Karpas-422 (cell line): ENCODE data around the gene CLIP2. TPM values are rescaled to one million over a fixed set of nuclear protein-coding genes. Genes with fewer than 3 reads are reported as not detected.

Source experiments
- DNase-seq: peaks from one replicate; pipeline ENCODE4 v3.0.0-alpha.2; 2015
- H2AFZ ChIP-seq: fragments of 200-600 bp; sonication (generic); 2 replicates; pipeline ENCODE4 v1.6.1; 2014; ENCODE audit warnings: antibody characterized with exemption, low read length, mixed read lengths
- H3K27ac ChIP-seq: fragments of 200-600 bp; sonication (generic); 2 replicates; pipeline ENCODE4 v1.5.1; 2014; ENCODE audit warnings: mild to moderate bottlenecking, low read length, moderate library complexity
- H3K27me3 ChIP-seq: fragments of 200-600 bp; sonication (generic); 2 replicates; pipeline ENCODE4 v1.6.1; 2014; ENCODE audit warnings: low read length, mixed read lengths
- H3K36me3 ChIP-seq: fragments of 200-600 bp; sonication (generic); 2 replicates; pipeline ENCODE4 v1.6.1; 2014; ENCODE audit warnings: low read length, mixed read lengths; ENCODE audit not compliant: insufficient read depth
- H3K4me1 ChIP-seq: fragments of 200-600 bp; sonication (generic); 2 replicates; pipeline ENCODE4 v1.6.1; 2014; ENCODE audit warnings: mild to moderate bottlenecking, low read length, mixed read lengths
- H3K4me2 ChIP-seq: fragments of 200-600 bp; sonication (generic); 2 replicates; pipeline ENCODE4 v1.6.1; 2014; ENCODE audit warnings: low read length, low read depth, mild to moderate bottlenecking; ENCODE audit not compliant: poor library complexity, severe bottlenecking
- H3K4me3 ChIP-seq: fragments of 200-600 bp; sonication (generic); 2 replicates; pipeline ENCODE4 v1.5.1; 2014; ENCODE audit warnings: mild to moderate bottlenecking, antibody characterized with exemption, low read length, mixed read lengths
- H3K79me2 ChIP-seq: fragments of 200-600 bp; sonication (generic); 2 replicates; pipeline ENCODE4 v1.6.1; 2014; ENCODE audit warnings: mild to moderate bottlenecking, low read length, mixed read lengths
- H3K9ac ChIP-seq: fragments of 200-600 bp; sonication (generic); 2 replicates; pipeline ENCODE4 v1.6.0; 2014; ENCODE audit warnings: low read length
- H3K9me2 ChIP-seq: fragments of 200-600 bp; sonication (generic), shearing (Covaris generic); replicated peaks from 2 replicates; pipeline ENCODE4 v1.6.0; 2014; ENCODE audit warnings: mild to moderate bottlenecking, low read length, moderate library complexity; ENCODE audit not compliant: insufficient read depth
- H3K9me3 ChIP-seq: fragments of 300-700, 200-600 bp; sonication (generic); 2 replicates; pipeline ENCODE4 v1.6.1; 2014; ENCODE audit warnings: low read length, mixed read lengths
- H4K20me1 ChIP-seq: fragments of 200-600 bp; sonication (generic); 2 replicates; pipeline ENCODE4 v1.6.1; 2014; ENCODE audit warnings: mild to moderate bottlenecking, antibody characterized with exemption, low read length, low read depth; ENCODE audit not compliant: insufficient read depth
- total RNA-seq: library from RNA; depleted of rRNA; stranded (reverse); fragments of >200 nt; shearing (Covaris generic); gene quantifications from 2 replicates; pipeline ENCODE4 v1.2.3, GENCODE V29; 2014; ENCODE audit warnings: low replicate concordance

The CLIP2 gene
- total RNA-seq, 1 experiment from 2014 or later, result not detected

DNA sequence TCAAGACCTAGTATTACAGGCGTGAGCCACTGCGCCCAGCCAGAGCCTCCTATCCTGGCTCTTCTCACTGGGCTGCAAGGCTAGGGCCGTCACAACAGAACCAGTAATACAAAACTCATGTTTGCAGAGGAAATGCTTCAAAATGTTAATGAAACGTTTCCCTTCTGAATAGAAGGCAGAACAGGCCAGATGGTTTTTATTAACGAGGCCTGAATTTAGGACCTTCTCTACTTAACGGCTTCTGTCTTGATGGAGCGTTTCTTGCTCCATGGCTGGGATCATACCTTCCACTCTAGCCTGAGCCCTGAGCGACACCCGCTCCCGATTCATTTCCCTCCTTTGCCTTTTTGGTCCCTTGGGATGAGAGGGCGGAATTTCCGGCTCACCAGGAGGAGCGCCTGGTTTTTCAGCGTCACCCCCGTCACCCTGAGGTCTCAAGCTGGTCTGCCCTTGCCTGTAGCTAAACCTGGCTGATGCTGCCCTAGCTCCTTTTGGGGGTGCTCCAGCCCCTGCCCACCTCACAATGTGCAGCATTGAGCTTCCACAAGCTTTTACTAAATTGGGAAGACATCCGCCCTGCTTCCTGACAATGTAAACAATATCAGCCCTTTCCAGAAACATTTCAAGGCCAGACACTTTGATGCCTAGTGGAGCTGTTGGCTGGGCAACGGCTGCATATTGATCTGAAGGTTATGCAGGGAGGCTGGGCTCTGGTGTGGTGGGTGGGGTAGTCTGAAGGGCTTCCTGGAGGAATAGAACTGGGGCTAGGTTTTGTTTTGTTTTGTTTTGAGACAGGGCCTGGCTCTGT is 5.2 kb downstream of the CLIP2 start:
- no peak overlapping the region for H3K4me3 ChIP-seq
- H3K36me3 ChIP-seq, result no peaks in the 10 kb centered on the region
- H3K9ac ChIP-seq, result no peak overlapping the region

DNA sequence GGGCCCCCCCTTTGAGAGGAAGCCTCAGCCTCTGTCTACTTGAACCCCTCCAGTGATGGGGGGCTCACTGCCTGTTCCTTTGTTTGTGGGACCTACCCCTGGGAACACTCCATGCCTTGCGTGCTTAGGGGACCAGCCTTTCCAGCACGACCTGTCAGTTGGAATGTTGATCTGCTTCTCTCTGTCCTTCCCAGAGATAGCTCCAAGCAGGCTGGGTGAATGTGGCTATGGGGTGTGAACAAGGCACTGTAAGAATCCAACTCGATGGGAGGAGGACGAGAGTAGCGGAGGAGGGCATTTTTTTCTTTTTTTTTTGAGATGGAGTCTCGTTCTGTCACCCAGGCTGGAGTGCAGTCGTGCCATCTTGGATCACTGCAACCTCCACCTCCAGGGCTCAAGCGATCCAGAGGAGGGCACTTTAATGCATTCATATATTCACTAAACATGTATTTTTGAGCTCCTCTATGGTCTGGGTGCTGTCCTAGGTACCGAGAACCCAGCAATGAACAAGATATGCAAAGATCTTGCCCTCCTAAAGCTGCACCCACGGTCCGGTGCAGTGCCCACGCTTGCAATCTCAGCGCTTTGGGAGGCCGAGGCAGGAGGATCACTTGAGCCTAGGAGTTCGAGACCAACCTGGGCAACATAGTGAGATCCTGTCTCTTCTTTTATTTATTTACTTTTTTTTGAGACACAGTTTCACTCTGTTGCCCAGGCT is 8.5 kb downstream of the CLIP2 start:
- Histone ChIP-seq H3K27me3 (no peaks in the 10 kb centered on the region), H3K79me2 (no peaks in the 10 kb centered on the region), H3K27ac (no peak overlapping the region), H3K4me3 (no peak overlapping the region), H4K20me1 (0 out of 2 replicates have a peak, but pooled peaks cover 2% of the 10 kb centered on the region), H3K9ac (no peak overlapping the region), H3K9me3 (no peaks in the 10 kb centered on the region), H3K36me3 (no peaks in the 10 kb centered on the region), H3K9me2 (no peaks in the 10 kb centered on the region), H3K4me1 (no peaks in the 10 kb centered on the region), H2AFZ (no peak overlapping the region), H3K4me2 (no peak overlapping the region)
- DNase-seq, result no peak

More for the DNA sequence above, 5.2 kb downstream of the CLIP2 start:
- Histone ChIP-seq H3K4me2 (no peak overlapping the region), H3K79me2 (no peaks in the 10 kb centered on the region), H3K9me2 (no peaks in the 10 kb centered on the region), H3K27me3 (no peaks in the 10 kb centered on the region), H3K9me3 (no peaks in the 10 kb centered on the region), H3K27ac (no peak overlapping the region), H3K4me1 (peaks cover 3% of the 10 kb centered on the region; the same call in 1 of the 2 replicates), H4K20me1 (0 out of 2 replicates have a peak, but pooled peaks cover 9% of the 10 kb centered on the region), H2AFZ (no peak overlapping the region)
- DNase-seq, result no peak

DNA sequence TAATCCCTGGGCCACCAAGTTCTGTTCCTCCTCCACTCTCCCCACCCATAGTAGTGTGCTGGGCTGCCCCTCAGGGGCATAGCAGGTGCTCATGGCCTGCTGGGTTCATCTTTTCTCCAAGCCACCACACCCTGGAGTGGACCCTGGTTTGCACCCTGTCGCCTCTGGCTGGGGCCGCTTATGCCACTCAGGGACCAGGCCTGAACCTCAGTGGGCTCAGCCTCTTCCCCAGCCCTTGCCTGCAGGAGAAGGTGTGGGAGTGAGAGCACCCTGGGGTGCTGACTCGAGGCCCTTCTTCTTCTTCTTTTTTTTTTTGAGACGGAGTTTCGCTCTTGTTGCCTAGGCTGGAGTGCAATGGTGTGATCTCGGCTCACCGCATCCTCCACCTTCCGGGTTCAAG is 10.2 kb downstream of the CLIP2 start:
- DNase-seq, result no peak
- Histone ChIP-seq H3K9ac (no peak overlapping the region), H3K4me3 (no peak overlapping the region), H3K27me3 (no peaks in the 10 kb centered on the region), H3K9me3 (no peaks in the 10 kb centered on the region), H3K4me1 (no peaks in the 10 kb centered on the region), H3K9me2 (no peaks in the 10 kb centered on the region), H3K27ac (no peak overlapping the region), H3K79me2 (no peaks in the 10 kb centered on the region), H2AFZ (no peak overlapping the region), H3K36me3 (no peaks in the 10 kb centered on the region), H4K20me1 (no peaks in the 10 kb centered on the region), H3K4me2 (no peak overlapping the region)

DNA sequence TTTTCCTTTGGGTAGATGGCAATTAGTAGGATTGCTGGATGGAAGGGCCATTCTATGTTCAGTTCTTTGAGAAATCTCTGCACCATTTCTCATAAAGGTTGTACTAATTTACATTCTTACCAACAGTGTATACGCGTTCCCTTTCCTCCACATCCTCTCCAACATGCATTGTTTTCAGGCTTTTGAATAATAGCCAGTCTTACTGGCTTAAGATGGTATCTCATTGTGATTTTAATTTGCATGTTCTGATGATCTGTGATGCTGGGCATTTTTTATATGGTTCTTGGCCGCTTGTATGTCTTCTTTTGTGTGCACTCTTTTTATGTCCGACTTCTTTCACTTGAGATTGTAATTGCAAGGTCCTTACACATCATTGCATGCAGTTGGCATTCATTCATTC is 11.7 kb downstream of the CLIP2 start:
- no peaks in the 10 kb centered on the region for H3K36me3 ChIP-seq
- H2AFZ ChIP-seq, result no peak overlapping the region
- H3K4me1 ChIP-seq, result no peaks in the 10 kb centered on the region
- no peaks in the 10 kb centered on the region for H3K79me2 ChIP-seq
- H3K4me3 ChIP-seq, result no peak overlapping the region
- no peak for DNase-seq
- H4K20me1 ChIP-seq, result no peaks in the 10 kb centered on the region
- no peak overlapping the region for H3K27ac ChIP-seq
- no peaks in the 10 kb centered on the region for H3K9me3 ChIP-seq
- H3K9me2 ChIP-seq, result no peaks in the 10 kb centered on the region
- no peak overlapping the region for H3K9ac ChIP-seq
- no peak overlapping the region for H3K4me2 ChIP-seq
- no peaks in the 10 kb centered on the region for H3K27me3 ChIP-seq

DNA sequence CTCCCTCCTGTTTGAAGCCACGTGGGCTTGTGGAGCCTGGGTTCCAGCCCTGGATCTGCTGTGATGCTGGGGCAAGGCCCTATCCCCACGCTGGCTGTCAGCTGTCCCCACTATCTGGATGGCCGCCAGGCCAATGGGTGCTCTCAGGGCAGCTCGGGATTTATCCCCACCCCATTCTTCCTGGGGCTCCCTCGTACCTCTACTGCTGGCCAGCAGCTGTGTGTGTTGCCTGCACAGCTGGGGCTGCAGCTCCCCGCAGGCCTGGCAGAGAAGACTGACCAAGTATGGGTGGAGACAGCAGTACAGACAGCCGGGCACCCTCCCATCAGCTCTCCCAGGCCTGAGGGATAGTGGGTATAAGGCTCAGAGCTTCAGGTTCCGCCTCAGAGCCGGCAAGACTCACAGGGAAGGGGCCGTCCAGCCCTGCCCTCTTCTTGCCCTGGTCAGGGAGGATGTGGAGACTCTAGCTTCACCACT is 13.6 kb downstream of the CLIP2 start:
- H3K4me3 ChIP-seq, result no peak overlapping the region
- no peaks in the 10 kb centered on the region for H4K20me1 ChIP-seq
- H3K9me2 ChIP-seq, result no peaks in the 10 kb centered on the region
- H3K9me3 ChIP-seq, result no peaks in the 10 kb centered on the region
- no peaks in the 10 kb centered on the region for H3K4me1 ChIP-seq
- H3K9ac ChIP-seq, result no peak overlapping the region
- no peak overlapping the region for H2AFZ ChIP-seq
- H3K27ac ChIP-seq, result no peak overlapping the region
- DNase-seq, result no peak
- H3K79me2 ChIP-seq, result no peaks in the 10 kb centered on the region
- H3K4me2 ChIP-seq, result no peak overlapping the region
- no peaks in the 10 kb centered on the region for H3K36me3 ChIP-seq
- H3K27me3 ChIP-seq, result no peaks in the 10 kb centered on the region

DNA sequence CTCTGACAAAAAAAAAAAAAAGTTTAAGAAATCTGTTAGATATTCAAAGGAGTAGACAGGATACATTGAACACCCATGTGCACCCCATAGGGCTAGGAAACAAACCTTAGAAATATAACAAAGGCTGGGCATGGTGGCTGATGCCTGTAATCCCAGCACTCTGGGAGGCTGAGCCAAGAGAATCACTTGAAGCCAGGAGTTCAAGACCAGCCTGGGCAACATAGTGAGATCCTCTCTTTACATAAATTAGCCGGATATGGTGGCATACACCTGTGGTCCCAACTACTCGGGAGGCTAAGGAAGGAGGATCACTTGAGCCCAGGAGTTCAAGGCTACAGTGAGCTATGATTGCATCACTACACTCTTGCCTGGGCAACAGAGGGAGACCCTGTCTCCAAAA is 15.3 kb downstream of the CLIP2 start:
- H4K20me1 ChIP-seq, result no peaks in the 10 kb centered on the region
- no peak overlapping the region for H3K9ac ChIP-seq
- H3K27ac ChIP-seq, result no peak overlapping the region
- no peaks in the 10 kb centered on the region for H3K79me2 ChIP-seq
- H3K36me3 ChIP-seq, result no peaks in the 10 kb centered on the region
- no peak overlapping the region for H2AFZ ChIP-seq
- DNase-seq, result no peak
- no peaks in the 10 kb centered on the region for H3K9me3 ChIP-seq
- no peak overlapping the region for H3K4me3 ChIP-seq
- H3K4me1 ChIP-seq, result no peaks in the 10 kb centered on the region
- no peak overlapping the region for H3K4me2 ChIP-seq
- H3K9me2 ChIP-seq, result no peaks in the 10 kb centered on the region
- H3K27me3 ChIP-seq, result no peaks in the 10 kb centered on the region

DNA sequence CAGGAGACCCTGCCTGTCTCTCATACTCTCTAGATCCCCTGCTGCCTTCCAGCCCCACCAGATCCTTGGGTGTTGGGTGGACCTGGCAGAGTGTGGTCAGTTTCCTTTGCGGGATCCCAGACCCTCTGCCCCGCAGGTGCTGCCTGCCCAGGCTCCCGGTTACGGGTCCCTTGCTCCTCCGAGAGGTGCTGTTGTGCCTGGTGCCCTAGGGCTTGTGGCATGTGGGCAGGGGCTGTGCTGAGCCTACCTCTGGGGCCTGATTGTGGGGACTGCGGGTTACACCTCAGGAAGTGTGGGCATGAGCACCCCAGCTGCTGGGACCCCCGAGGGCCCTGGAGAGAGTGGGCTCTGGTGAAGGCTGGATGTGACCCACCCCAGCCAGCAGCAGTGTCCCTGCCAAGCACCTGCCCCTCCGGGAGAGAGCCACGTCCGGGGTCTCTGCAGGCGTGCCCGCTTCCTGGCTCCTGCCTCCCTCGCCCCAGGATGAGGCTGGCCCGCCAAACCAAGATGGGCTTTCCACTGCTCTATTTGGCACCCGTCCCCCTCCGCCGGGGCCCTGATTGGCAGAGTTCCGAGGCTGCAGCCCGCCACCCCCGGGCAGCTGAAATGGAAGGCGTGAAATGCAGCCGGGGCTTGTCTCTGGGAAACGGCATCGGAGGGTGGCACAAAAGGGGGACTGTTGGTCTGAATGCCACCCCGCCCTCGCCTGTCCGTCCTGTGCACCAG is 17.0 kb downstream of the CLIP2 start:
- H3K4me1 ChIP-seq, result no peaks in the 10 kb centered on the region
- H3K36me3 ChIP-seq, result no peaks in the 10 kb centered on the region
- no peaks in the 10 kb centered on the region for H3K9me3 ChIP-seq
- no peak overlapping the region for H2AFZ ChIP-seq
- no peaks in the 10 kb centered on the region for H3K9me2 ChIP-seq
- H3K4me2 ChIP-seq, result no peak overlapping the region
- no peaks in the 10 kb centered on the region for H3K27me3 ChIP-seq
- H3K4me3 ChIP-seq, result no peak overlapping the region
- no peaks in the 10 kb centered on the region for H4K20me1 ChIP-seq
- no peak for DNase-seq
- no peak overlapping the region for H3K9ac ChIP-seq
- no peak overlapping the region for H3K27ac ChIP-seq
- H3K79me2 ChIP-seq, result no peaks in the 10 kb centered on the region
